ENCODE measurements around the gene HOXB1. TPM values are rescaled to one million over a fixed set of nuclear protein-coding genes. Genes with fewer than 3 reads are reported as not detected.

Gene HOXB1
- polyA plus RNA-seq, 1 donor (not counting 4 experiments of a cell fraction or from before 2014, with no cell fraction given) = not detected

DNA sequence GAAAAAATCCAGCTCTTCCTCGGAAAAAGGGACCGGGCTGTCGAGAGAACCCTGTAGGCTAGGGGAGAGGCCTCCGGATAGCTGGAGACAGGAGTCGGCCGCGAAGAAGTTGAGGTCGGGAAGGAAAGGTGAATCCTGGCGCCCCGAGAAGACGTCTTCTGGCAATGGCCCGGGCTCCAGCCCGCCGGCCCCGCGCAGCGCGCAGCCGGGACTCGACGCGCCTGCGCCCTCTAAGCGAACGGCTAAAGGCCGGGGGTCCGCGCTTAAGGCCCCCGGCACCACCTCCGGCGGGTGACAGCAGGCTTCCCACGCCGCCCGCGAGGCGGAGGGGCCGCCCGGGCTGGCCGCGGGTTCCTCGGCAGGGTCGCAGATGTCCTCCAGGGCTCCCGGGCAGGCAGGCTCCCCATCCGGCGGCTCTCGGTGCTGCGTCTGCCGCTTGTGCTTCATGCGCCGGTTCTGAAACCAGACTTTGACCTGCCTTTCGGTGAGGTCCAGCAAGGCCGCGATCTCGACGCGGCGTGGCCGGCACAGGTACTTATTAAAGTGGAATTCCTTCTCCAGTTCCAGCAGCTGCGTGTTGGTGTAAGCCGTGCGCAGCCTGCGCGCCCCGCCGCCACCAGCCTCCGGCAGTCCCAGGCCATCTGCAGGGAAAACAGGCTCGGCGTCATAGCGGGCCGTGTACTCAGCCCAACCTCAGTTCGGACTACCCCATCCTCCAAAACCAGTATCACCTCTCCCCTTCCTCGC is 12.5 kb upstream of the HOXB1 start:
- Histone ChIP-seq H3K4me1 (ENCODE audit: control insufficient read depth, extremely low read depth, insufficient read depth, low read length) (peaks cover 24% of the 10 kb centered on the region), H3K27me3 (ENCODE audit: control insufficient read depth, extremely low read depth, insufficient read depth, low read length) (peaks cover 24% of the 10 kb centered on the region), H3K27ac (ENCODE audit: control insufficient read depth, insufficient read depth, low read length) (peak overlapping the region; percentile 60), H3K9ac (ENCODE audit: control insufficient read depth, extremely low read depth, insufficient read depth, low read length) (peak overlapping the region; percentile 74), H3K4me2 (ENCODE audit: control insufficient read depth, extremely low read depth, insufficient read depth, low read depth, low read length) (peak overlapping the region; percentile 77), H3K9me3 (ENCODE audit: control insufficient read depth, low read depth, low read length) (no peaks in the 10 kb centered on the region), H4K20me1 (ENCODE audit: control insufficient read depth, extremely low read depth, insufficient read depth, low read length) (no peaks in the 10 kb centered on the region), H2AFZ (ENCODE audit: control insufficient read depth, low read length) (peak overlapping the region; percentile 80), H3K4me3 (ENCODE audit: control insufficient read depth in 2 of 3, extremely low read depth in 1 of 3, insufficient read depth in 2 of 3, low read depth in 1 of 3, low read length in 3 of 3) (peak overlapping the region; percentile 54 to 76 (median 73)), H3K36me3 (ENCODE audit: control insufficient read depth in 2 of 2, extremely low read depth in 1 of 2, insufficient read depth in 2 of 2, low read length in 2 of 2) (peaks cover 0 to 3% of the 10 kb centered on the region in 2 experiments), H3K9me1 (ENCODE audit: control insufficient read depth, extremely low read depth, insufficient read depth, low read length) (no peaks in the 10 kb centered on the region), H3K79me2 (ENCODE audit: control insufficient read depth, insufficient read depth, low read length) (peaks cover 13% of the 10 kb centered on the region)
- DNase-seq (ENCODE audit: low read depth, low spot score) (peak; percentile 57), FAIRE-seq (no peak)
- dilution Hi-C loops (cut with MboI; ENCODE audit: extremely low pct_ligation_motif_present, low sequenced_read_pairs) = no loop called here
- TF ChIP-seq EZH2 (IDR thresholded peaks at IDR 0.05; ENCODE audit: low read length) = no peak
- TF ChIP-seq CTCF (optimal IDR thresholded peaks at IDR 0.05 in 1 of 3, IDR thresholded peaks at IDR 0.05 in 1 of 3, conservative IDR thresholded peaks at IDR 0.05 in 1 of 3; ENCODE audit: extremely low read depth in 1 of 3, insufficient read depth in 2 of 3, low read length in 3 of 3) = peak; percentile 6 to 23 (median 20)

DNA sequence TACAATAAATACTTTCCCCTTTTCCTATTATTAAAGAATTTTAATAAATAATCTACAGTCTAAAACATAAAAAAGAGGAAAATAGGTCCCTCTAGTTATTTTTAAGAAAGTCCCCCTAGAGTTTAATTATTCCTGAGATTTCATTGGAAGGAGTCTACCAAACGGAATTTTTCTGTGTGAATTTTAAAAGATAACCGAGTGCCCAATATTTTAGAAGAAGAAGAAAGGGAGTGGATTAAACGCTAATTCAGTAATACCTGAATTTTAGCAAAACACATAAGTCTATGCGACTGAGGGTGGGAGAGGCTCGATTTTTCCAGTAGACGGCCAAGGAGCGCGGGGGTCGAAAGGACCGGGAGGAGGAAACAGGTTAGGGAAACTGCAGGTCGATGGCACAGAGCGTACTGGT is 11.9 kb upstream of the HOXB1 start:
- FAIRE-seq = no peak
- no peak overlapping the region for H2AFZ ChIP-seq (ENCODE audit: control insufficient read depth, low read length)
- H3K27ac ChIP-seq (ENCODE audit: control insufficient read depth, insufficient read depth, low read length) = peak overlapping the region; percentile 60
- dilution Hi-C loops (cut with MboI; ENCODE audit: extremely low pct_ligation_motif_present, low sequenced_read_pairs) = no loop called here
- H3K4me2 ChIP-seq (ENCODE audit: control insufficient read depth, extremely low read depth, insufficient read depth, low read depth, low read length) = peak overlapping the region; percentile 77
- H3K27me3 ChIP-seq (ENCODE audit: control insufficient read depth, extremely low read depth, insufficient read depth, low read length) = peaks cover 24% of the 10 kb centered on the region
- H3K79me2 ChIP-seq (ENCODE audit: control insufficient read depth, insufficient read depth, low read length) = peaks cover 13% of the 10 kb centered on the region
- H3K4me1 ChIP-seq (ENCODE audit: control insufficient read depth, extremely low read depth, insufficient read depth, low read length) = peaks cover 24% of the 10 kb centered on the region
- no peak for DNase-seq (ENCODE audit: low read depth, low spot score)
- no peaks in the 10 kb centered on the region for H4K20me1 ChIP-seq (ENCODE audit: control insufficient read depth, extremely low read depth, insufficient read depth, low read length)
- no peak for TF ChIP-seq CTCF (optimal IDR thresholded peaks at IDR 0.05 in 1 of 3, IDR thresholded peaks at IDR 0.05 in 1 of 3, conservative IDR thresholded peaks at IDR 0.05 in 1 of 3; ENCODE audit: extremely low read depth in 1 of 3, insufficient read depth in 2 of 3, low read length in 3 of 3)
- H3K9me1 ChIP-seq (ENCODE audit: control insufficient read depth, extremely low read depth, insufficient read depth, low read length) = no peaks in the 10 kb centered on the region
- H3K9ac ChIP-seq (ENCODE audit: control insufficient read depth, extremely low read depth, insufficient read depth, low read length) = peak overlapping the region; percentile 74
- peaks cover 0 to 3% of the 10 kb centered on the region in 2 experiments for H3K36me3 ChIP-seq (ENCODE audit: control insufficient read depth in 2 of 2, extremely low read depth in 1 of 2, insufficient read depth in 2 of 2, low read length in 2 of 2)
- H3K9me3 ChIP-seq (ENCODE audit: control insufficient read depth, low read depth, low read length) = no peaks in the 10 kb centered on the region
- H3K4me3 ChIP-seq (ENCODE audit: control insufficient read depth in 2 of 3, extremely low read depth in 1 of 3, insufficient read depth in 2 of 3, low read depth in 1 of 3, low read length in 3 of 3) = peak overlapping the region; percentile 54 to 76 (median 73)

Measured in keratinocyte (primary cell).